NCI-H1694 (cell line): Measurements from ENCODE around the gene THAP12.

ENCODE experiments used
- DNase-seq: peaks from one replicate; lab custom pipeline; 2025; lab: John Stamatoyannopoulos, UW

Gene THAP12

DNA sequence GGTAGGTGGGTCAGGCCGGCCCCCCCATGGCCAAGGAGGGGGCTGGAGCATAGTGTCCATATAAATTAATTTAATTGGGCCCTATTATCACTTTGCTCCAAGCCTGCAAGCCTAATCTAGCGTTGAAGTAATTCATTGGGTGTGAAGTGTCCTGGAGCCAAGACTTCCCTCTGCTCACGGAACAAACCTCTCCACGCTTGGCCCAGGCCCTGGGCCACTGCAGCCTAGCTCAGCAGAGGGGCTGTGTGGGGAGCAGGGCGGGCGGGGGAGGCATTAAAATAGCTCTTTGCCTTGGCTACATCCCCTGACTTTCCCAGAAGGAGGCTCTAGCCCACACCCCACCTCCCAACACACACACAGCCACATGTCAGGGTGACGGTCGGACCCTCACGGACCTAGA lies 73.5 kb downstream of the THAP12 start:
- DNase-seq: no peak

DNA sequence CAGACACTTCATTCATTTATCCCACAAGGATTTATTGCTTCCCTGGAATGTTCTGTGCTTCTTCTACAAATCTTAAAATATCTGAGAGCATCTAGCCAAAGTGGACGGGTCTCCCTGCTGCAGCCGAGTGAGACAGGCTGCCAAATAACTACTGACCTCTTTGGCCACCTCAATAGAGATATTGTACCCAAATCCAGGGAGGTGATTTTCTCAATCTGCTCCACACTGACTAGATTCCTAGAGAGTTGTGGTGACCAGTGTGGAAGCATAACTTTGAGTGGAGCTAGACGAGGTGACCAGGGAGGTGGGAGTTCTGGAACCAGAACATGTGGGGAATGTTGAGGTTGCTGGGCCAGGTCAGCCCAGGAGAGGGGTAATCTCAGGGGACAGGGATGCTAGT lies 77.5 kb downstream of the THAP12 start:
- no peak for DNase-seq

DNA sequence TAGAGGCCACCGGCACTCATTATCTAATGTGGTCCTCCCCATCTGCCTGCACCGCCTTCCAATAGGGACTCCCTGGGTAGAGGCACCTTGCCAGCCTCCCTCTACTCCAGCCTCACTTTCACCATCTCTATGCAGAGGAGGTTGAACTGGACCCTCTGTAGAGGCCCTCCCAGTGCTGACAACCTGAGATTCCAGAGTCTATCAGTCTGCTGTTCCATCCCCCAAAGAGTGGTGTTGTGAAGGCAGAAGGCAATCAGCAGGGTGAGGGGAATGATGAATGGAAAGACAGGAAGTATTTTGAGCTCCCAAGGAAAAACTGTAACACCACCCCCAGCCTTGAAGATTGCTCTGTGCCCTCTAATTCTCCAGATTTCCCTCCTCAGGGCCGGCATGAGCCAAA lies 77.9 kb downstream of the THAP12 start:
- DNase-seq: no peak
